Endothelial cell of umbilical vein (primary cell): Measurements from ENCODE around the gene ABCC4.

Experiments used
- CTCF ChIP-seq, 2 donors: IDR thresholded peaks; 1 replicate in 1 of 2; 2 replicates in 1 of 2; pipeline ENCODE4 v1.5.1; 2011; ENCODE audit warnings: low read length in 2 of 2, mild to moderate bottlenecking in 2 of 2, moderate library complexity in 2 of 2, control low read depth in 1 of 2, inconsistent platforms in 1 of 2, low read depth in 1 of 2; ENCODE audit not compliant: insufficient read depth in 1 of 2; ENCODE audit errors: extremely low read depth in 1 of 2
- JUN ChIP-seq: IDR thresholded peaks from 2 replicates; pipeline ENCODE4 v1.6.1; 2011; ENCODE audit warnings: borderline replicate concordance, low read depth; ENCODE audit not compliant: insufficient read length, insufficient read depth
- MAX ChIP-seq: IDR thresholded peaks from 2 replicates; pipeline ENCODE4 v1.6.1; 2011; ENCODE audit not compliant: insufficient read depth, insufficient read length
- POLR2A ChIP-seq: IDR thresholded peaks from 2 replicates; pipeline ENCODE4 v1.6.1; 2012; ENCODE audit warnings: low read depth, mild to moderate bottlenecking, control low read depth, low read length
- POLR2AphosphoS5 ChIP-seq: IDR thresholded peaks from 2 replicates; pipeline ENCODE4 v1.6.1; 2012; ENCODE audit warnings: low read depth, mild to moderate bottlenecking, control low read depth, low read length, moderate library complexity; ENCODE audit not compliant: insufficient read depth

- no peak for TF ChIP-seq POLR2A
- TF ChIP-seq CTCF (IDR thresholded peaks at IDR 0.05; ENCODE audit: extremely low read depth in 1 of 2, insufficient read depth in 1 of 2, low read depth in 1 of 2, low read length in 2 of 2): no peak
- no peak for TF ChIP-seq POLR2AphosphoS5
- TF ChIP-seq MAX: no peak
- no peak for TF ChIP-seq JUN
Observed at GRCh38 chr13:95136638-95137037, 164.6 kb downstream of the ABCC4 start.
